ENCODE measurements around the gene SHKBP1.

The SHKBP1 gene

DNA sequence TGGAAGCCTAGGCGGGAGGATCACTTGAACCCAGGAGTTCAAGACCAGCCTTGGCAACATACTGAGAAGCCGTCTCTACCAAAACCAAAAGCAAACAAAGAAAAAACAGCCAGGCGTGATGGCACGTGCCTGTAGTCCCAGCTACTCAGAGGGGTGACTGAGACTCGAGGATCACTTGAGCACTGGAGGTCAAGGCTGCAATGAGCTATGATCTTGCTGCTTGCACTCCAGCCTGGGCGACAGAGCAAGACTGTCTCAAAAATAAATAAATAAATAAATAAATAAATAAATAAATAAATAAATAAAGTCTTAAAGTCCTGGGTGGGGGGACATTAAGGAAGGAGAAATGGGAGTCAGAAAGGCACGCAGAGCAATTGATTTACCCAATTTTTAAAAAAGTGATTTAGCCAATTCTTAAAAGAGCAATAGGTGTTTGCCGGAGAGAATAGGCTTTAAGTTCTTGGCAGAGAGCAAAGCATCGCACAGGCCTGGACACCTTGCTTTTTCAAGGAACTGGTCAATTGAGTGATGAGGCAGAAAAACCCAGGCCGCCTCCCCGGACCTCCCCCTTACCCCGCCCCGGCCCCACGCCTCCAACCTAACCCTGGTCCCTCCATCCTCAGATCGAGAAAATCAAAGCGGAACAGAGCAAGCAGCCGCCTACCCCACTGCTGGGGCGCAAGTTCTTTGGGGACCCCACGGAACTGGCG, 9.5 kb upstream of the SHKBP1 start:
- TF ChIP-seq, protein P1, sequence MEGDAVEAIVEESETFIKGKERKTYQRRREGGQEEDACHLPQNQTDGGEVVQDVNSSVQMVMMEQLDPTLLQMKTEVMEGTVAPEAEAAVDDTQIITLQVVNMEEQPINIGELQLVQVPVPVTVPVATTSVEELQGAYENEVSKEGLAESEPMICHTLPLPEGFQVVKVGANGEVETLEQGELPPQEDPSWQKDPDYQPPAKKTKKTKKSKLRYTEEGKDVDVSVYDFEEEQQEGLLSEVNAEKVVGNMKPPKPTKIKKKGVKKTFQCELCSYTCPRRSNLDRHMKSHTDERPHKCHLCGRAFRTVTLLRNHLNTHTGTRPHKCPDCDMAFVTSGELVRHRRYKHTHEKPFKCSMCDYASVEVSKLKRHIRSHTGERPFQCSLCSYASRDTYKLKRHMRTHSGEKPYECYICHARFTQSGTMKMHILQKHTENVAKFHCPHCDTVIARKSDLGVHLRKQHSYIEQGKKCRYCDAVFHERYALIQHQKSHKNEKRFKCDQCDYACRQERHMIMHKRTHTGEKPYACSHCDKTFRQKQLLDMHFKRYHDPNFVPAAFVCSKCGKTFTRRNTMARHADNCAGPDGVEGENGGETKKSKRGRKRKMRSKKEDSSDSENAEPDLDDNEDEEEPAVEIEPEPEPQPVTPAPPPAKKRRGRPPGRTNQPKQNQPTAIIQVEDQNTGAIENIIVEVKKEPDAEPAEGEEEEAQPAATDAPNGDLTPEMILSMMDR (IDR thresholded peaks at IDR 0.05; ENCODE audit: low read depth, low read length): no peak
- no peak for DNase-seq (ENCODE audit: low read depth, low spot score)
- no peak overlapping the region for H3K4me3 ChIP-seq (ENCODE audit: low read depth, low read length)
- in situ Hi-C loops (cut with HindIII; ENCODE audit: low sequenced_read_pairs): no loop called here

DNA sequence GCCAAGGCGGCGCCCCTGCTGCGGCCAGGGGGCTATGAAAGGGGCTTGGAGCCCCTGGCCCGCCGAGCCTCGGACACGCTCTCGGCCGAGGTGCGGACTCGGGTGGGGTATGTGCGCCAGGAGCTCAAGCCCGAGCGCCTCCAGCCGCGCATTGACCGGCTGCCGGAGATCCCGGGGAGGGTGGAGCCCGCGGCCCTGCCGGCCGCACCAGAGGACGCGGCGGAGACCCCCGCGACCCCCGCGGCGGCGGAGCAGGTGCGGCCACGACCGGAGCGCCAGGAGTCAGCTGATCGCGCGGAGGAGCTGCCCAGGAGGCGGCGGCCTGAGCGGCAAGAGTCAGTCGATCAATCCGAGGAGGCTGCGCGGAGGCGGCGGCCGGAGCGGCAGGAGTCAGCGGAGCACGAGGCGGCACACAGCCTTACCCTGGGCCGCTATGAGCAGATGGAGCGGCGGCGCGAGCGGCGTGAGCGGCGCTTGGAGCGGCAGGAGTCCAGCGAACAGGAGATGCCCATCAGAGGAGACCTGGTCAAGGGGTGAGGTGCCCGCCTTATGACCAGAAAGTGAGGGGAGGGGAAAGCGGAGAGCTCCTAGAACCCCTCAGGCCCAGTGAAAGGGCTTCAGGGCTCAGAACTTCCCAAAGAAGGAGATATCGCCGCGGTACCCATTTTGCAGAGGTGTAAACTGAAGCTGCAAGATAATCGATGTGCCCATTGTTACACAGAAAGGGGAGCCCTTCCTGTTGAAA, 8.8 kb upstream of the SHKBP1 start:
- TF ChIP-seq, protein P1 (IDR thresholded peaks at IDR 0.05; ENCODE audit: low read depth, low read length): no peak
- DNase-seq (ENCODE audit: low read depth, low spot score): no peak
- H3K4me3 ChIP-seq (ENCODE audit: low read depth, low read length): no peak overlapping the region
- in situ Hi-C loops (cut with HindIII; ENCODE audit: low sequenced_read_pairs): no loop called here

DNA sequence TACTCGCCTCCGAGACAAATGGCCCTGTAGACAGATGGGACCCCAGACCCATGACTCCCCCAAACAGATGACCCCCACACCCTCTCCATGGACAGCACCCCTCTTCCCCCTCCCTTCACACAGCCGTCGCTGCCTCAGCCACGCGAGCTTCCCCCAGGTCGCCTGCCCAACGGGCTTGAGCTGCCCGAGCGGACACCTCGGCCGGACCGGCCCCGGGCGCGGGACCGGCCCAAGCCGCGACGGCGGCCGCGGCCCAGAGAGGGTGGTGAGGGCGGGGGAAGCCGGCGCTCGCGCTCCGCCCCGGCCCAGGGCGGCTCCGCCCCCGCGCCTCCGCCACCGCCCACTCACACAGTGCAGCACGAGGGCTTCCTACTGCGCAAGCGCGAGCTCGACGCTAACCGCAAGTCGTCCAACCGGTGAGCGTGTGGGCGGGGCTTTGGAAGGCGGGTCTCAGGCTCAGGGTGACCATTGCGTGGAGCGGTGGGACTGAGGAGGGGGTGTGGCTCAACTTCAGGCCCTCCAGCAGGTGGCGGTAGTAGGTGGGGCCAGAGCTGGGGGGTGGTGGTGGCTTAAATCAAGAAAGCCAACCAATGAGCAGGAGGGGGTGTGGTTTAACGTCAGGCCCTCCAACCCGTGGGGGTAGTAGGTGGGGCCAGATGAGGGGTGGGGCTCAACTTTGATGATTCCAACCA, 6.2 kb upstream of the SHKBP1 start:
- in situ Hi-C loops (cut with HindIII; ENCODE audit: low sequenced_read_pairs): no loop called here
- TF ChIP-seq, protein P1 (IDR thresholded peaks at IDR 0.05; ENCODE audit: low read depth, low read length): no peak

DNA sequence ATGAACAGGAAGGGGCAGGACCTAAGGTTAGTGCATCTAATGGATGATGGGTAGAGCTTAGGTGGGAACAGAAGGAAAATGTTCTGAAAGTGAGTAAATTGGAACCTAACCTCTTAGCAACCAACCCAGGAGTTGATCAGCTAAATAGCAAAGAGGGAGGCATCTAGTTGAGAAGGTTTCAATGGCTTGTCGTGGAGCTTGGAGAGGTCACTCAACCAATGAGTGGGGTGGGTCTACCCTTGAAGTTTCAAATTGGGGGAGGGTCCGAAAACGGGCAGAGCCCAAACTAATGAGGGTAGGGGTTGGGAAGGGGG, 5.7 kb upstream of the SHKBP1 start:
- in situ Hi-C loops (cut with HindIII; ENCODE audit: low sequenced_read_pairs): no loop called here
- TF ChIP-seq, protein P1 (IDR thresholded peaks at IDR 0.05; ENCODE audit: low read depth, low read length): no peak
- H3K4me3 ChIP-seq (ENCODE audit: low read depth, low read length): no peak overlapping the region
- no peak for DNase-seq (ENCODE audit: low read depth, low spot score)

More for the DNA sequence above, 6.2 kb upstream of the SHKBP1 start:
- H3K4me3 ChIP-seq (ENCODE audit: low read depth, low read length): peak overlapping the region; percentile 53
- DNase-seq (ENCODE audit: low read depth, low spot score): peak; percentile 100

DNA sequence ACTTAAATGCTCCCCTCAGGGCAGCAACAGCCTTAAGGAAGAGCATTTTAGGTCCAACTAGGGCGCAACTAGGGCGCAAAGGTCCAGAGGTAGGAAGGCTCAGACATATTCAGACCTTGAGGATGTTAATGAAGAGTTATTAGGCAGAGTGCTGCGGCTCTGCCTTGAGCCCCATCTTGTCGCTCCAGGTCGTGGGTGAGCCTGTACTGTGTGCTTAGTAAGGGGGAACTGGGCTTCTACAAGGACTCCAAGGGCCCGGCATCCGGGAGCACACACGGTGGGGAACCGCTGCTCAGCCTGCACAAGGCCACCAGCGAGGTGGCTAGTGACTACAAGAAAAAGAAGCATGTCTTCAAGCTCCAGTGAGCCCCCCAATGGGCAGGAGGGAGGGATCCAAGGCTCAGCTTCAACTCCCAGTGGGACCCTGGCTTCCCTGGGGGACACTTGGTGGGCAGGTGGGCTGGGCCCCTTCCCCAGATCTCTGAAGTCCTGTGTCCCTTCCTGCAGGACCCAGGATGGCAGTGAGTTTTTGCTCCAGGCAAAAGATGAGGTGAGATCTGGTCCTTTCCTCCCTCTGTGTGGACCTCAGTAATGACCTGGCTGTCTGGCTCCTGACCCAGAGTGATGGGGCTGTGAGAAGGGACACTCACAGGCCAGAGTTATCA, 4.7 kb upstream of the SHKBP1 start:
- in situ Hi-C loops (cut with HindIII; ENCODE audit: low sequenced_read_pairs): no loop called here
- H3K4me3 ChIP-seq (ENCODE audit: low read depth, low read length): no peak overlapping the region
- TF ChIP-seq, protein P1 (IDR thresholded peaks at IDR 0.05; ENCODE audit: low read depth, low read length): no peak
- DNase-seq (ENCODE audit: low read depth, low spot score): no peak

DNA sequence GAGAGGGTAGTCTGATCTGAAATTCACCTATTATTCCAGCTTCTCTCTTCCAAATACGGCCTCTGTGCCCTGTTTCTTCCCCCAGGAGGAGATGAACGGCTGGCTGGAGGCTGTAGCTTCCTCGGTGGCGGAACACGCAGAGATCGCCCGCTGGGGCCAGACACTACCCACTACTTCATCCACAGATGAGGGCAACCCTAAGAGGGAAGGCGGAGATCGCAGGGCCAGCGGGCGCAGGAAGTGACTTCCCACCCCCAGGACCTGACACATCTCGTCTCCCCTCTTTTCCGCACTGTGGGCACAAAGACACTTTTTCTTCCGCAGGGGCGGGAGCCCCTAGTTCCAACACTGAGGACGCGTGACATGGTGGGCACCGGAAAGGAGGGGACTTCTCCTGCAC, 1.3 kb upstream of the SHKBP1 start:
- H3K4me3 ChIP-seq (ENCODE audit: low read depth, low read length): no peak overlapping the region
- TF ChIP-seq, protein P1 (IDR thresholded peaks at IDR 0.05; ENCODE audit: low read depth, low read length): no peak
- no peak for DNase-seq (ENCODE audit: low read depth, low spot score)
- in situ Hi-C loops (cut with HindIII; ENCODE audit: low sequenced_read_pairs): no loop called here

Measured in astrocyte of the spinal cord (primary cell).